ENCODE results near the gene HDAC10. TPM values are rescaled to one million over a fixed set of nuclear protein-coding genes. Genes with fewer than 3 reads are reported as not detected.

Gene HDAC10
- total RNA-seq, 1 experiment from 2014 or later, result 71.3 TPM

- Histone ChIP-seq H3K27ac (ENCODE audit: low read length) (no peak overlapping the region), H3K27me3 (ENCODE audit: control insufficient read depth, insufficient read depth, low read length) (no peaks in the 10 kb centered on the region), H3K4me3 (ENCODE audit: low read depth in 2 of 2, low read length in 2 of 2) (no peak overlapping the region), H3K4me1 (ENCODE audit: control insufficient read depth, insufficient read depth, low read length) (no peaks in the 10 kb centered on the region), H3K9me3 (ENCODE audit: control insufficient read depth, insufficient read depth, low read depth, low read length) (no peaks in the 10 kb centered on the region), H3K36me3 (ENCODE audit: control insufficient read depth, insufficient read depth, low read length) (0 out of 2 replicates have a peak, but pooled peaks cover 2% of the 10 kb centered on the region)
- in situ Hi-C loops (cut with HindIII; ENCODE audit: low pct_unique_long_range_greater_than_20kb, low sequenced_read_pairs), result no loop called here
- ChIA-PET CTCF (interaction anchor here (0.6 kb wide), 1 partner anchor 75 kb away, joined by 3 read pairs; no protein-coding TSS in a partner anchor), POLR2A (no interaction called here)
- no TSS peak for BruUV-seq (replicated peaks)
- intact Hi-C loops (cut with micrococcal nuclease; ENCODE audit: unreplicated experiment), result no loop called here
- no peak for DNase-seq (ENCODE audit: low read depth, low spot score)
- ATAC-seq, result no peak
- no peak for TF ChIP-seq SIN3A (IDR thresholded peaks at IDR 0.05; ENCODE audit: borderline replicate concordance, insufficient read depth, low read depth, low read length)
- TF ChIP-seq CTCF (IDR thresholded peaks at IDR 0.05), result no peak
- TF ChIP-seq TCF7L2 (IDR thresholded peaks at IDR 0.05; ENCODE audit: low read depth, low read length), result no peak
Measured at GRCh38 chr22:50221410-50222300, 29.4 kb downstream of the HDAC10 start.

GRCh38 chr22:50220603-50221409 lies 30.3 kb downstream of the HDAC10 start:
- no TSS peak for BruUV-seq (replicated peaks)
- H3K27me3 ChIP-seq (ENCODE audit: control insufficient read depth, insufficient read depth, low read length), result no peaks in the 10 kb centered on the region
- H3K4me3 ChIP-seq (ENCODE audit: low read depth in 2 of 2, low read length in 2 of 2), result no peak overlapping the region
- no peak for DNase-seq (ENCODE audit: low read depth, low spot score)
- ATAC-seq, result no peak
- intact Hi-C loops (cut with micrococcal nuclease; ENCODE audit: unreplicated experiment), result no loop called here
- H3K36me3 ChIP-seq (ENCODE audit: control insufficient read depth, insufficient read depth, low read length), result 0 out of 2 replicates have a peak, but pooled peaks cover 2% of the 10 kb centered on the region
- no peaks in the 10 kb centered on the region for H3K4me1 ChIP-seq (ENCODE audit: control insufficient read depth, insufficient read depth, low read length)
- ChIA-PET POLR2A (no interaction called here), CTCF (no interaction called here)
- H3K9me3 ChIP-seq (ENCODE audit: control insufficient read depth, insufficient read depth, low read depth, low read length), result no peaks in the 10 kb centered on the region
- no peak overlapping the region for H3K27ac ChIP-seq (ENCODE audit: low read length)
- no peak for TF ChIP-seq REST (IDR thresholded peaks at IDR 0.05; ENCODE audit: insufficient read depth in 1 of 2, low read depth in 2 of 2, low read length in 1 of 2)
- in situ Hi-C loops (cut with HindIII; ENCODE audit: low pct_unique_long_range_greater_than_20kb, low sequenced_read_pairs), result no loop called here
